Body of pancreas (tissue), 4 donors: ENCODE data around the gene TXLNA. TPM values are rescaled to one million over a fixed set of nuclear protein-coding genes. Genes with fewer than 3 reads are reported as not detected.
A peak's percentile ranks its signal among the peaks of the same experiment; 100 is the strongest.

Experiments
- ATAC-seq: fragments of 150-250 bp; one replicate; pipeline ENCODE4 v1.9.1; 2016
- DNase-seq, 4 donors: peaks; one replicate each; pipeline ENCODE4 v3.0.0-alpha.2; 2019
- H3K27ac ChIP-seq, 4 donors: fragments of 200-600 bp; sonication (generic); 1 replicate in 3 of 4; 2 replicates in 1 of 4; pipeline versions ENCODE4 v1.5.1 to v1.6.1; 2016 to 2019; ENCODE audit warnings: mild to moderate bottlenecking in 1 of 4, mixed read lengths in 1 of 4, moderate library complexity in 1 of 4
- H3K27me3 ChIP-seq, 2 donors: fragments of 200-600 bp; sonication (generic); one replicate each; pipeline ENCODE4 v1.6.0; 2016; ENCODE audit warnings: mild to moderate bottlenecking in 1 of 2
- H3K36me3 ChIP-seq, 2 donors: fragments of 200-600 bp; sonication (generic); replicated peaks in 1 of 2; 2 replicates each; pipeline ENCODE4 v1.5.1; 2016; ENCODE audit warnings: low read depth in 2 of 2; ENCODE audit not compliant: insufficient read depth in 1 of 2
- H3K4me1 ChIP-seq: fragments of 200-600 bp; sonication (generic); one replicate; pipeline ENCODE4 v1.6.0; 2016
- H3K4me3 ChIP-seq, 2 donors: fragments of 200-600 bp; sonication (generic); 1 replicate in 1 of 2; 2 replicates in 1 of 2; pipeline ENCODE4 v1.5.1; 2016 to 2019
- H3K9me3 ChIP-seq, 3 donors: fragments of 200-600 bp; sonication (generic); 1 replicate in 2 of 3; 2 replicates in 1 of 3; pipeline ENCODE4 v1.5.1; 2016
- CTCF ChIP-seq, 7 experiments: fragments of 450-650 bp in 4 of 7; fragments of 200-600 bp in 3 of 7; sonication (generic) in 3 of 7; IDR thresholded peaks; one replicate each; pipeline ENCODE4 v1.5.1; 2016 to 2019; ENCODE audit warnings: antibody characterized with exemption in 7 of 7
- POLR2A ChIP-seq, 3 donors: fragments of 450-650 bp; IDR thresholded peaks; one replicate each; pipeline ENCODE4 v1.6.1; 2016; ENCODE audit warnings: antibody characterized with exemption in 3 of 3, mild to moderate bottlenecking in 2 of 3
- WGBS, 2 donors: methylation state at CpG; one replicate each; pipeline ENCODE4 v1.1.5; 2017; 5-methylcytosine and 5-hydroxymethylcytosine counted together
- intact Hi-C: fragments of 100-400 bp; cut with DNase I; formaldehyde crosslinking; loops from one replicate; pipeline ENCODE4 v1.15.1; 2023
- total RNA-seq, 2 donors: library from RNA; depleted of rRNA; stranded (reverse); fragments of >200 nt; gene quantifications; one replicate each; pipeline ENCODE4 v1.1.0, GENCODE V29; 2016

Gene TXLNA
- total RNA-seq, 2 donors from 2014 or later = 20.0 to 23.4 TPM

GRCh38 chr1:32239337-32239736, 59.9 kb downstream of the TXLNA start:
- H3K36me3 ChIP-seq = no peaks in the 10 kb centered on the region
- H3K9me3 ChIP-seq = no peaks in the 10 kb centered on the region
- ATAC-seq (no peak), DNase-seq (peak in 2 of 4 donors; percentile 41 to 53)
- intact Hi-C loops = loop anchor here (10.0 kb wide), 1 partner anchor 55 kb away; the partner anchor contains the start of gene HDAC1
- H3K4me1 ChIP-seq = peaks cover 46% of the 10 kb centered on the region
- H3K27ac ChIP-seq = peak overlapping the region; percentile 83 to 95 (median 90)
- WGBS, 2 donors = 20 to 25% methylated on average over 2 to 4 of the region's 4 CpGs
- TF ChIP-seq CTCF (IDR thresholded peaks at IDR 0.05) = no peak
- TF ChIP-seq POLR2A (IDR thresholded peaks at IDR 0.05) = no peak
- H3K27me3 ChIP-seq = no peaks in the 10 kb centered on the region
- no peak overlapping the region for H3K4me3 ChIP-seq

- H3K4me3 ChIP-seq = peak overlapping the region in 1 of 2 donors; percentile 75
- no peaks in the 10 kb centered on the region for H3K36me3 ChIP-seq
- H3K4me1 ChIP-seq = peaks cover 46% of the 10 kb centered on the region
- WGBS, 2 donors = 19 to 20% methylated on average over 2 to 20 of the region's 20 CpGs
- ATAC-seq = peak; percentile 4
- intact Hi-C loops = loop anchor here (10.0 kb wide), 1 partner anchor 55 kb away; the partner anchor contains the start of gene HDAC1
- no peaks in the 10 kb centered on the region for H3K27me3 ChIP-seq
- peak; percentile 28 to 55 (median 41) for DNase-seq
- H3K27ac ChIP-seq = peak overlapping the region; percentile 83 to 95 (median 90)
- no peaks in the 10 kb centered on the region for H3K9me3 ChIP-seq
- TF ChIP-seq CTCF (IDR thresholded peaks at IDR 0.05) = no peak
- TF ChIP-seq POLR2A (IDR thresholded peaks at IDR 0.05) = no peak
These were observed 60.3 kb downstream of the TXLNA start for GRCh38 chr1:32239790-32240139.

- DNase-seq (peak; percentile 90 to 94 (median 94)), ATAC-seq (peak; percentile 88)
- intact Hi-C loops = no loop called here
- no peaks in the 10 kb centered on the region for H3K27me3 ChIP-seq
- 1% methylated on average over 26 to 53 of the region's 62 CpGs for WGBS, 2 donors
- H3K27ac ChIP-seq = peak overlapping the region; percentile 83 to 95 (median 90)
- H3K4me1 ChIP-seq = peaks cover 45% of the 10 kb centered on the region
- peak in 6 of 7 experiments; percentile 5 to 54 (median 38) for TF ChIP-seq CTCF (IDR thresholded peaks at IDR 0.05)
- TF ChIP-seq POLR2A (IDR thresholded peaks at IDR 0.05) = peak; percentile 91 to 93 (median 92)
- no peaks in the 10 kb centered on the region for H3K36me3 ChIP-seq
- no peaks in the 10 kb centered on the region for H3K9me3 ChIP-seq
- peak overlapping the region; percentile 35 to 75 for H3K4me3 ChIP-seq
These were observed 60.9 kb downstream of the TXLNA start for GRCh38 chr1:32240140-32240951.

- Histone ChIP-seq H3K9me3 (no peaks in the 10 kb centered on the region), H3K36me3 (no peaks in the 10 kb centered on the region), H3K27me3 (no peaks in the 10 kb centered on the region), H3K4me1 (peaks cover 37% of the 10 kb centered on the region), H3K4me3 (peak overlapping the region; percentile 35 to 75), H3K27ac (peak overlapping the region; percentile 83 to 95 (median 90))
- TF ChIP-seq POLR2A (IDR thresholded peaks at IDR 0.05) (peak; percentile 63 to 72 (median 68)), CTCF (IDR thresholded peaks at IDR 0.05) (no peak)
- peak; percentile 76 to 89 (median 84) for DNase-seq
- peak; percentile 71 for ATAC-seq
- 0% methylated on average over 20 to 54 of the region's 55 CpGs for WGBS, 2 donors
- intact Hi-C loops = no loop called here
These were observed 61.7 kb downstream of the TXLNA start for GRCh38 chr1:32241001-32241763.
